ENCODE data around the gene MED27.

The MED27 gene

DNA sequence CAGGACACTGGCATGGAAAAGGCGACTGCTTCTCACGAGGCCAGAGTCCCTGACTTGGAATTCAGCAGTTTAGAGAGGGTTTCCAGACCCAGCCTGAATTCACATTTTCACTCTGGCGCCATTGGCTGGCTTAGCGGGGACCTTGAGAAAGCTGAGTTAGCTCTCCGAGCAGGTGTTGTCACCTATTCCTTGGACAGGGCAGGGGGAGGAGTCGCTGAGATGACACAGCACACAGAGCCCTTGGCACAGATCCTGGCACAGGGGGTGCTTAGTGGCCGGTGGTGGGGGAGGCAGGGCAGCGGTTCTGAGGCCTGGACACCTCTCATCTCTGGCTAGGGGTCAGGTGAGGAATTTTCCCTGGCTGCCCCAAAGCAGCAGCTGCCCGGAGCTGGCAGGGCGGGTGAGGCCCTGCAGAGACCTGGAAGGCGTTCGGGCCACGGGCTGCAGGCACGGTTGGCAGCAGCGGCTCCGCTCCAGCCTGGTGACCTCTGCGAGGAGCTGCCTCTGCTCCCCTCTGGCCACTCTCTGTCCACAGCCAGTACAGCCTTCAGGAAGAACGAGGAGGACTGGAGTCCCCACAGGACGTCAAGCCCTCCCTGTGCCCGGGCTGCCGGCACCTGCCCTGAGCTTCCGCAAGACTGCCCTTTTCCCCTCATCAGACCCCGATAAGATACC is 267.4 kb downstream of the MED27 start:
- Histone ChIP-seq H3K4me1 (ENCODE audit: control insufficient read depth, insufficient read depth, low read length) (peaks cover 2% of the 10 kb centered on the region; the same call in 1 of the 2 replicates), H3K36me3 (ENCODE audit: control insufficient read depth, insufficient read depth, low read length) (no peaks in the 10 kb centered on the region), H3K27me3 (ENCODE audit: control insufficient read depth, insufficient read depth, low read length) (no peaks in the 10 kb centered on the region), H3K27ac (ENCODE audit: low read length) (no peak overlapping the region), H3K9me3 (ENCODE audit: control insufficient read depth, insufficient read depth, low read length) (no peaks in the 10 kb centered on the region), H3K4me3 (ENCODE audit: low read length) (no peak overlapping the region)
- no peak for DNase-seq (ENCODE audit: low read depth, low spot score)
- no CpG with 5 or more reads among the region's 23 CpGs for WGBS (ENCODE audit: insufficient coverage, insufficient read length)

DNA sequence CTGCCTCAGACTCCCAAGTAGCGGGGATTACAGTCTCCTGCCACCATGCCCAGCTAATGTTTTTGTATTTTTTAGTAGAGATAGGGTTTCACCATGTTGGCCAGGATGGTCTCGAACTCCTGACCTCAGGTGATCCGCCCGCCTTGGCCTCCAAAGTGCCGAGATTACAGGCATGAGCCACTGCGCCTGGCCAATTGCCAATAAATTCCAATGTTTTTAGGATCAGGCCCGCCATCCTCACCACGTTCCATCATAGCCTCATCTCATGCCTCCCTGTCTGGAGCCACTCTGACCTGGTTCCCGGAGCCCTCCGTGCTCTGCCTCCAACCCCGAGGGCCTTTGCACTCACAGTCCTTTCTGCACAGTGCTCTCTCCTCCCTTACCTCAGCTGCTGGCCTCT is 268.3 kb downstream of the MED27 start:
- H3K9me3 ChIP-seq (ENCODE audit: control insufficient read depth, insufficient read depth, low read length) = no peaks in the 10 kb centered on the region
- H3K27ac ChIP-seq (ENCODE audit: low read length) = no peak overlapping the region
- H3K4me3 ChIP-seq (ENCODE audit: low read length) = no peak overlapping the region
- H3K36me3 ChIP-seq (ENCODE audit: control insufficient read depth, insufficient read depth, low read length) = no peaks in the 10 kb centered on the region
- peaks cover 5% of the 10 kb centered on the region for H3K4me1 ChIP-seq (ENCODE audit: control insufficient read depth, insufficient read depth, low read length)
- DNase-seq (ENCODE audit: low read depth, low spot score) = no peak
- H3K27me3 ChIP-seq (ENCODE audit: control insufficient read depth, insufficient read depth, low read length) = no peaks in the 10 kb centered on the region
- WGBS (ENCODE audit: insufficient coverage, insufficient read length) = no CpG with 5 or more reads among the region's 11 CpGs

DNA sequence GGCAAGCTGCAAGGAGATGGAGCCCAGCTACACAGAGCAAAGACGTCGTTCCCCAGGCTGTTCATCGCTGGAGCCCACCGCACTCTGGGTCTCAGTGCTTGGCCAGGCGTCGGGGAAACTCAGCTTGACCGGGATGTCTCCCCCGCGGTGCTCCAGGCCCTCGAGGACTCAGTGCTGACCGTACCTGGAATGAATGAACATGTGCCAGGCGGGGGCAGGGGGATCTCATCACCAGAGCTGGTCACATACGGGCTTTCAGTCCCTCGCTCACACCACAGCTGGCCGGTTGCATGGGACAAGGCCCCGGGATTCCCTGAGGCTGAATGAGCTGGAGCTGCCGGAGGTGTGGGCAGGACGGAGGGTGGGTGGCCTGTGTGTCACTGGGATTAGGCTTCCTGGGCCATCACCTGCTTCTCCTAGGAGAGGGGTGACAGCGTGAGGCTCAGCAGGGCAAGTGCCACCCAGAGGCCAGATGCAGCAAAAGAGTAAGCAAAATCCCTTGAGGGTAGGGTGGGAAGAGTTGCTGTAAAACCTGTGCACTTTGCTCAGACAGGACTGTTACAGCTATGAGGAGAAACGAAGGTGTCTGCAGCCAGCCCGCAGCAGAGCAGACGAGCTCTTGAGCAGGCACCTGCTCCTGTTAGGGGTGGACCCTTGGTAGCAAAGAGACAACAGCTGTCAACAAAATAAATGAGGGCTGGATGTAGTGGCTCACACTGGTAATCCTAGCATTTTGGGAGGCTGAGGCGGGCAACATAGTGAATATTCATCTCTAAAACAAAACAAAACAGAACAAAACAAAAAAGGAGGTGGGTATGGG is 269.1 kb downstream of the MED27 start:
- WGBS (ENCODE audit: insufficient coverage, insufficient read length) = no CpG with 5 or more reads among the region's 23 CpGs
- Histone ChIP-seq H3K4me1 (ENCODE audit: control insufficient read depth, insufficient read depth, low read length) (peaks cover 12% of the 10 kb centered on the region), H3K36me3 (ENCODE audit: control insufficient read depth, insufficient read depth, low read length) (no peaks in the 10 kb centered on the region), H3K27ac (ENCODE audit: low read length) (no peak overlapping the region), H3K27me3 (ENCODE audit: control insufficient read depth, insufficient read depth, low read length) (no peaks in the 10 kb centered on the region), H3K9me3 (ENCODE audit: control insufficient read depth, insufficient read depth, low read length) (no peaks in the 10 kb centered on the region), H3K4me3 (ENCODE audit: low read length) (no peak overlapping the region)
- DNase-seq (ENCODE audit: low read depth, low spot score) = no peak
